GM12892 (cell line): Measurements from ENCODE around the gene CDH23.
"Not testable (repeated sequence)": the region's sequence is repeated elsewhere in the genome, so short reads cannot be mapped to it uniquely, and the experiment has no call there.

Experiments
- POLR2A ChIP-seq: IDR thresholded peaks from 2 replicates; pipeline ENCODE4 v1.6.1; 2011; ENCODE audit warnings: low read depth, low read length, control low read depth
- POLR2AphosphoS5 ChIP-seq: IDR thresholded peaks from 2 replicates; pipeline ENCODE4 v1.6.1; 2011; ENCODE audit warnings: low read depth, low read length, control low read depth
- TAF1 ChIP-seq: IDR thresholded peaks from 2 replicates; pipeline ENCODE4 v1.6.1; 2011; ENCODE audit warnings: low read depth, mild to moderate bottlenecking, control low read depth, low read length, borderline replicate concordance

DNA sequence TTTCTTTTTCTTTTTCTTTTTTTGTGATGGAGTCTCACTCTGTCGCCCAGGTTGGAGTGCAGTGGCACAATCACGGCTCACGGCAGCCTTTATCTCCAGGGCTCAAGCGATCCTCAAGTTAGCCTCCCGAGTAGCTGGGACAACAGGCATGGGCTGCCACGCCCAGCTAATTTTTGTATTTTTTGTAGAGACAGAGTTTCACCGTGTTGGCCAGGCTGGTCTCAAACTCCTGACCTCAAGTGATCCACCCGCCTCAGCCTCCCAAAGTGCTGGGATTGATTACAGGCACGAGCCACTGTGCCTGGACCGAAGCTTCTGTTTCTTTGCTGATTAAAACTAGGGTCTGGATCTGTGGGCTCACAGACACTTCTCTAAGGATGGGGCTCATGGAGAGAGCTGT is 37.8 kb upstream of the CDH23 start:
- TF ChIP-seq POLR2AphosphoS5, POLR2A, TAF1: not testable (repeated sequence)
